NAMALWA (cell line): Measurements from ENCODE around the gene TMCC1.
"Not testable (repeated sequence)": the region's sequence is repeated elsewhere in the genome, so short reads cannot be mapped to it uniquely, and the experiment has no call there.

Experiments
- DNase-seq: peaks from one replicate; pipeline ENCODE4 v3.0.0-alpha.2; 2015; ENCODE audit warnings: low spot score

The TMCC1 gene

GRCh38 chr3:129835198-129835597 lies 58.3 kb downstream of the TMCC1 start:
- DNase-seq: no peak

- DNase-seq: no peak
These were observed 58.9 kb downstream of the TMCC1 start for GRCh38 chr3:129834580-129834979.

- DNase-seq: not testable (repeated sequence)
These were observed 61.6 kb downstream of the TMCC1 start for GRCh38 chr3:129831942-129832341.

GRCh38 chr3:129831503-129831902 lies 62.0 kb downstream of the TMCC1 start:
- no peak for DNase-seq

- DNase-seq: peak; percentile 80
These were observed 63.9 kb downstream of the TMCC1 start for GRCh38 chr3:129829640-129830039.

DNA sequence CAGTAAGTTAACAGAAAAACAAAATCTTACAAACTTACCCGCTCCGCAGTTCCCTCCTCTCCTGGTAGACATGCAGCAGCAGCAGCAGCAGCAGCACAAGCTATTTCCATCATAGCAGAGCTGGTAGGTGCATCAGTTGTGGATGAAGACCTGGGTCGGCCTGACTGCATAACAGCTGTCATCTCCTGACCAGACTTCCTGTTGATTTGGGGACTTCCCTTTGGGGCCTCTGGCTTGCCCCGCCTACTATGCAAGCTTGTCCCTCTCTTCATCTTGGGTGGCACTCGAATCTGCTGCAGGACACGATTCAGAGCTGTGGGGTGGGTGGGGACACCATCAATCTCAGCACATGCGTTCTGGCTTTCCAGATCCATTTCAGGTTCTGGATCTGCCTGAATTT lies 65.7 kb downstream of the TMCC1 start:
- peak; percentile 60 for DNase-seq

DNA sequence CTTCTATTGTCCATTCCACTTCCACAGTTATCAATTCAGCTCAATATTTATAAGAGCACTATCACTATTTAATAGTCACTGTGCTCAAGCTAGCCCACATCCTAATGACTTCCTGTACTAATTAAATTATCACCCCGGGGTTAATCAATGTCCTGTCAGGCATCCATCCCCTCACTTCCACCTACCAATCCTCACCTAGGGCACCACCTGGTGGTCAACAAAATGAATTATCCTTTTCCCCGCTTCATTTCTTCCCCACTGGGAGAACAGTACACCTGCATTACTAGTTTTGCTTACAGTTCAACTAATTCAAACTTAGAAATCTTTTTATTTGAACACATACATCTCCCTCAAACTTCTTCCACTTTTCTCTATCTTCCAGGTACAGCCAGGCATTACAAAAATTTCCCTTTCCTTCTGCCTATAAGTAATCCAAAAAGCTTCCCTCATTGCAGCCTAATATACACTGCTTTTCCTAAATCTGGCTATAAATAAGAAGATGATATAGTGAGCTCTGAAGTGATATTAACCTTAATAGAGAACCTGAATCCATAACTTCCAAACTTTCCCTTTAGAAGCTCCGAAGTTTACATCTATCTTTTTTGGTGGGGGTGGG lies 68.5 kb downstream of the TMCC1 start:
- DNase-seq: peak; percentile 82

DNA sequence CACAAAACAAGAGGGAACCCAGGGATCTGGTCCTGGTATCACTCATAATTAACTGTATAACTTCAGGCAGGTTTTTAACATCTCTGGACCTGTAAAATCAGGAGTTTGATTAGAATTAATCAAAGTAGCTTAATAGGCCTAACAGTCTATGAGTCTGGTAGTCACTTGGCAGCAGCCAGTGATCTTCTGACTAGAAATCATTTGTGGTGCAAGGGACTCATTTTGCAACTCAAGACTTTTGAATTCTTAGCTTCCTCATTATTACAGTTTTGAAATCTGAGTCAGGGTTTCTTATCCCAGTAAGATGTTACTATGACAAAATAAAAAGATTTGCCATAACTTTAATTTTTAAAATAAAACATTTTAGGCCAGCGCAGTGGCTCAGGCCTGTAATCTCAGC lies 70.8 kb downstream of the TMCC1 start:
- DNase-seq: no peak

DNA sequence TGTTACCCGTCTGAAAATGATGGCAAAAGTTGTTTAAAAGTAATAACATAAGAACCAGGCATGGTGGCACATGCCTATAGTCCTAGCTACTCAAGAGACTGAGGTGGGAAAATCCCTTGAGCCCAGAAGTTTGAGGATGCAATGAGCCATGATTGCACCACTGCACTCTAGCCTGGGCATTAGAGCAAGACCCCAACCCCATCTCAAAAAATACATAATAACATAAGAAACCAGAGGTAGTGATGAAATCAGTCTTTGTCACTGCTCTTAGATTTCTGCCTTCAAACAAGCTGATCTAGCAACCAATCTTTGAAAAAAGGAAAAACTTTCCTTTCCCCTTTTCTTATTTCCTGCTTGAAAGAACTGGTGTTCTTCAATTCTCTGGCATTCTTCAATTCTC lies 71.3 kb downstream of the TMCC1 start:
- DNase-seq: no peak

- no peak for DNase-seq
These were observed 72.9 kb downstream of the TMCC1 start for GRCh38 chr3:129820587-129820986.

GRCh38 chr3:129812589-129812988 lies 80.9 kb downstream of the TMCC1 start:
- no peak for DNase-seq

- DNase-seq: no peak
These were observed 84.2 kb downstream of the TMCC1 start for GRCh38 chr3:129809297-129809696.

GRCh38 chr3:129796146-129796545 lies 97.4 kb downstream of the TMCC1 start:
- DNase-seq: no peak

DNA sequence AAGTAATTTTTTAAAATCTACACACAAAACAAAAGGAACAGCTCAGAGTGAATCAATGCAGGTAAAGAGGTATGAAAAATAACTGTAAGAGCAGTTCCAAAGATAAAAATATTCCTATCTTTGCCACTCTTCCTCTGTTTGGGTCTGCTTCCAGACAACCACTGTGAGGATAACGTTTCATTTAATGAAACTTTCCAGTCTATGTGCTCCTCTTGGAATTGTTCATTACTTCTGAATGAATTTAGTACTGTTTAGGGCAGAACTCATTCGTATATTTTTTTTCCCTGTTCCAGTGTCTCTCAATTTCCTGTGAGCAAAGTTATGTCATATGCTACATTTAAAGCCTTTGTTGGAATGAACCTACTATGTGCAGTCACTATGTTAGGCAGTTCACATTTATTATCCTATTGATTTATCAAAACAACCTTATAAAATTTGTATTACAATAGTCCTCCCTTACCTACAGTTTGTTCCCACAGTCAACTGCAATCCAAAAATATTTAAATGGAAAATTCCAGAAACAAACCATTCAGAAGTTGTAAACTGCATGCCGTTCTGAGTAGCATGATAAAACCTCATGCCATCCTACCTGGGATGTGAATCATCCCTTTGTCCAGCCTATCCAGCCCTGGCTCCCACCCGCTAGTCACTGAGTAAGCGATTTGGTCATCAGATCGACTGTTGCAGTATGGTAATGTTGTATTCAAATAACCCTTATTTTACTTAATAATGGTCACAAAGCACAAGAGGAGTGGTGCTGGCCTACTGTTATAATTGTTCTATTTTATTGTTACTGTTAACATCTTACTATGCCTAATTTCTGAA lies 98.1 kb downstream of the TMCC1 start:
- DNase-seq: no peak

DNA sequence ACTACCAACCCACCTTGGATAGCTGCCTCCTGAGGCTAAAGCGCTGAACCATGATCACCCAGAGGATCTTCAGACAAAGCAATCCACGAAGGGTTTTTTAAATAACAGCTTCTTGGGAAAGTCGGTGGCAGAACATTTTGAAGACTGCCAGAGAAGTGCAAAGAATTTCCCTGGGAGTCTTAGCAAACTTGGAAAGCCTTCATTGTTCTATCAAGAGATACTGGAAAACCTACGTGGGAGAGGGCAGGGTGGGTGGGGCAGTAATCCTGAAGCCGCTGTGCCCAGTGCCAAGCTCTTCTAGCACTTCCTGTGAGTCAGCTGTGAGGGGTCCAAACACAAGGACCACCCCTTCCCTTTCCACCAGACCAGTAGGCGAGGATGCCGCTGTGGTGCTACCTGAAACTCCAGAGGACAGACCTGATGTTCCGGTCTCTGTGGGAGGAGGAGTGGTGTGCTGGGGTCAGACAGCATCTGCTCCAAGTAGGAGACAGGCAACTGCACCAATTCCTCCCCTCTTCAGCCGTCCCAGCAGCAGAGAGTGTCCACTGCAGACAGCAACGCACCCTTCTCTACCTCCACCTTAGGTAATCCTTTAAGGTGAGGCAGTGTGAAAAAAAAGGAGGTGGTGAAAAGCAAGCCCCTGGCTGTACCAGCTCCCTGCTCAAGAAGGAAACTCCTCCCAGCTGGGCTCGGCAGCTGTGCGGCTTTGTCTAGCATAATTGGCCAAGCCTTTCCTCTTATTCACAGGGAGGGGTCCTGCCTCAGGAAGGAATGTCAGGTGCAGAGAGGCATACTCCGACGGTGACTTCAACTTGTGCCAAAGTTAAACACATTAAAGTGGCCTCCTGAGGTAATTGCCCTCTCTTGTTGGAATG lies 99.0 kb downstream of the TMCC1 start:
- DNase-seq: peak; percentile 50

GRCh38 chr3:129793942-129794310 lies 99.6 kb downstream of the TMCC1 start:
- peak; percentile 14 for DNase-seq

DNA sequence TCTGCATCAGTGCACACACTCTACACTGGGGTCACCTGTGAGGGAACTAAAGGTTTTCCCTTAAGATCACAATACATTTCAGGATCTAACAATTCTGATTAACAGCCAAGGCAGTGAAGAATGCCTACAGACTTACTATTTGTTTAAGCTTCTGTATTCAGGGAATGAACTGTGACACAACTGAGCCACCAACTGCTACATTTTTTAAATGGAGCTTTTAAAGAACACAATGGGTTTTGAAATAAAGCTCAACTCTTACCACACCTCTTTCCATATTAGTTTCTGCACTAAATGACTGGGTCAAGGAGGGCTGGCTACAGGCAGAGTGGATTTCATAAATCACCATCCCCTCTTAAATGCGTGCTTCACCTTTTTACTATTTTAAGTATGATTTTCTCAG lies 100.2 kb downstream of the TMCC1 start:
- no peak for DNase-seq

DNA sequence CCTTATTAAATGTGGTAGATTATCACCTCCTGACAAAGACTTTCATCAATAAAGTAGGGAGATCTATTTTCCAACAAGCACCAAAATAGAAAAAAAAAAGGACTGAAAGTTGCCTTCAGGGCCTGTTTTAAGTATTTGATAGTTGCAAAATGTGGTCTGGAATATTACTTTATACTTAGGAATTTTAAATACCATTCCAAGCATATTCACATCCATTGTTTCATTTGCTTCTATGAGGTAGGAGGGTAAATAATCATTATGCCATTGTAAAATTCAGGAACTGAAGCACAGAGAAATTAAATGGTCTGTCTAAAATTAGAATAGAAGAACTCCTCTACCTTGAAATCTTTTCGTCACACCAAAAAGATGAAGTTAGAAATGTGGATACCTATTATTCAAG lies 110.0 kb downstream of the TMCC1 start:
- DNase-seq: no peak

- DNase-seq: no peak
These were observed 114.6 kb downstream of the TMCC1 start for GRCh38 chr3:129778871-129779270.

- no peak for DNase-seq
These were observed 115.7 kb downstream of the TMCC1 start for GRCh38 chr3:129777806-129778205.

GRCh38 chr3:129775870-129776269 lies 117.6 kb downstream of the TMCC1 start:
- DNase-seq: no peak

DNA sequence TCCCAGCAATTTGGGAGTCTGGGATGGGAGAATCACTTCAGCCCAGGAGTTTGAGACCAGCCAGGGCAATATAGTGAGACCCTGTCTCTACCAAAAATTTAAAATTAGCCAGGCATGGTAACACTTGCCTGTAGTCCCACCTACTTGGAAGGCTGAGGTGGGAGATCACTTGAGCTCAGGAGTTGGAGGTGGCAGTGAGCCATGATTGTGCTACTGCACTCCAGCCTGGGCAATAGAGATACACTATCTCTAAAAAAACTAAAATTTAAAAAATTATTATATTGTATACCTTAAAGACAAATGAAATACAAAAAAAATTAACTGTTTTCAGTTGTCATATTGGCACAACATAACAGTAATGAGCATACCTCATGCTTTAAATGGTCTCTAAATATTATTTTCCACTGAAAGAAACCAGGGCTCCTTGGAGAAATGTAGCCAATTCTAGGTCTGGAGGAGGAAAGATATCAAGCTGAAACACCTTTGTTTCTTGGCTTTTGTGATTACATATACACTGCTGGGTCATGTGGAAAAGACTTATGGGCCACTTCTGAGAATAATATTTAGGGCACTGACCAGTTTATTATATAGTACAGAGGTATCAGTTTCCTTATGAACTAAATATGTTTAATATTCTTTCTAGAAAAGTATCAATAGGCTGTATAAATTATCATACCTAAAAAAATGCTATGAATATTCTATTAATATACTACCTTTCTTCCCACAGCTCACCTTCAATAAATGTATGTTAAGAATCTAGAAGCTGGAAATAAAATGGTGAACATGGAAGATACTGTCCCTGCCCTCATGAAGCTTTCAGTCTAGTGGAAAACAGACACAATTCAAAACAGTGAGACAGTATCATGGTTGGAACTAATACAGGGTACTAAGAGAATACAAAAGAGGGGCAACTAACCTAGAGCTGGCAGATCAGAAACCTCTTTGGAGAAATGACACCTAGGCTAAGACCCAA lies 119.5 kb downstream of the TMCC1 start:
- no peak for DNase-seq
